UCSD-AML1 (cell line): ENCODE data around the gene PER3.

Experiments
- DNase-seq: peaks from one replicate; lab custom pipeline; 2025; ENCODE audit not compliant: unreplicated experiment; lab: John Stamatoyannopoulos, UW

PER3 gene

DNA sequence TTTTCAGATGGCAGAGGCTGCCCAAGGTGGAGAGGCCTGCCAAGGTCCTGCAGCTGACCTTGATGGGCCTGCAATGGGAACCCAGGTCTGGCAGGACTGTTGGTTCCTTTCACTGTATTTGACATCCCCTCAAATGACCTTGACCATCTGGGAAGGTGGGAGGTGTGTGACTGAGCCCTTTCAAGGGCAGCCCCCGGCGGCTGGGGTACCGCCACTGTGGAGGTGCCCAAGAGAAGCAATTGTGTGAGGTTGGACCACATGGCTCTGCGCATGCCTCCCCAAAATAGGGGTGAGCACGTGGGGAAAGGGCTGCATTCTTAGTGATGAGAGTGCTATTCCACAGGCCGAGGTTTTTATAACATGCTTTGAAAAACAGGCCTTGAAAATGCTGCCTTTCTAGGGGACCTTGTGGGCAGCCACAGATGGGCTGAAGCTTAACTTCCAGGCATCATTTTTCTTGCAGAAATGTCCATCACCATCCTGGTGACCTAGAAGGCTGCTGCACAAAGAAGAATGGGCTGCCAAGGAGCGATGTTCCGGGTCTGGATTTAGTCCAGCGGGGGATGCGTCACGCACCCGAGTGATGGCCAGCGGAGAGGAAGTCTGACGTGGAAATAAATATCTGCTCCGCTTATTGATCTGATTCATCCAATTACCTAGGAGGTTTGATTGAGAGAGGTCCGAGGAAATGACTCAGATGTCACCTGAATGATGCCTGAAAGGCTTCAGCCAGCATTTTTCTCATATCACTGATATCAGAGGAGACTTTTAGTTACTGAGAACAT lies 85.2 kb downstream of the PER3 start:
- no peak for DNase-seq

DNA sequence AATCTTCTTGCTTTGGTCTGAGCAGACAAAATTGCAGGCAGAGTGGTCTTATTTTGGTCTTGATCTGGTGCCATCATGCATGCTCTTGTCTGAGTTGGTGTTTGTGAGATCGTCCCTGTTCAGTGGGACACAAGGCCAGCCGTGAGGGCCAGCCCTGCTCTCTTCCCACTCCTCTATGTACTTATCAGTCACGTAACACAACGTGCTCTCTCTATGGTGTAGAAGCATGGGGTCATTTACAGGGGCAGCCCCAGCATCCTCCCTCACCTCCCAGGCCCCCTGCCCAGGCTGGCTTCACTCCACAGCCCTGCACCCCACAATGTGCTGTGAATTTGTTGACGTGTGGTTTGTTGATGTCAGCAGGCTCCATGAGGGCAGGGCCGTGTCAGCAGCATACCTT lies 87.0 kb downstream of the PER3 start:
- no peak for DNase-seq

DNA sequence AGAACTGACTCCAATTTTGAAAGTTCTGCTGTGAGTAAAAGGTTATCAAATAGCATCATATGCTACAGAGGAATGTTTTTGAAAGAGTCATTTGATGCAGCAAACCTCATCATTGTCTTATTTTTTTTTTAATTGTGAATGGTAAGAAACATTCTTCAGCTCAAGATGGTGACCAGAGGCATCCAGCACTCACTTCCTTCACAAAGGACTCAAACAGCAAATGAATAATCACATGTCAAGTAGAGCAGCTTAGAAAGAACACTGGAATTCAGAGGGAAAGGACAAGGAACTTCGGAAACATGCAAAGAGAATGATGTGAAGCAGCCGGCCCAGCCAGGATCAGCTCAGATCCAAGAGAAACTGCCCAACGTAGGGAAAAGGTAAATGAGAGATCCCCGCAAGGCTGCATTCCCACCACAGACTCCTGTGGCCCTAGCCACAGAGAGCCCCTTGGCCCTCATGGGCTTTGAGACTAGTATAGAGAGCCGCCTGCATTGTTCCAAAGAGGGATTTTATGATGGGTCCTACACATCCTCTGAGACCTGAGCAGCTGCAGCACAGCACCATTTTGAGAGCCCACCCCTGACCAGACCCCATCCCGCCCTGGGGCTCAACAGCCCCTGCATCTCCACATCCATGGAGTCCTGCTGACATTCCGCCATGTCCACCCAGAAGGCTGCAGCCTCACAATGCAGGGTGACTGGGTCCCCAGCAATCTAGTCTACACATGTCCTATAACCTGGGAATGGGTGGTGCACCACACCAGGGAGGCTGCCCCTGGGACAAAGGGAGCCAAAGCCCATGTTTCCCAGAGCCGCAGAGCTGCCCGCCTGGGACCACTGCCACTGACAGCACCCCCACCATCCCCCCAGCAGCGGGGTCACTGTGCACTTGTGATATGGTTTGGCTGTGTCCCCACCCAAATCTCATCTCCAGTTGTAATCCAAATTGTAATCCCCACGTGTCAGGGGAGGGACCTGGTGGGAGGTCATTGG lies 90.0 kb downstream of the PER3 start:
- no peak for DNase-seq

DNA sequence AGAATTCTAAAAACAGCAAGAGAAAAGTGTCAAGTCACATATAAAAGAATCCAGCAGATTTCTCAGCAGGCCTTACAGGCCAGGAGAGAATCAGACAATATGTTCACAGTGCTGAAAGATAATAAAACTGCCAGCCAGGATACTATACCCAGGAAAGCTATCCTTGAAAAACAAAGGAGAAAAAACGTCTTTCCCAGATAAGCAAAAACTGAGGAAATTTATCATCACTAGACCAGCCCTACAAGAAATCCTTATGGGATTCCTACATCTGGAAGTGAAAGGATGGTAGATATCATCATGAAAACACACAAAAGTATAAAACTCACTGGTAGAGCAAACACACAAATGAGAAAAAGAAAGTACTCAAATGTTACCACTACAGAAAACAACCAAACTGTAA lies 93.9 kb downstream of the PER3 start:
- no peak for DNase-seq

DNA sequence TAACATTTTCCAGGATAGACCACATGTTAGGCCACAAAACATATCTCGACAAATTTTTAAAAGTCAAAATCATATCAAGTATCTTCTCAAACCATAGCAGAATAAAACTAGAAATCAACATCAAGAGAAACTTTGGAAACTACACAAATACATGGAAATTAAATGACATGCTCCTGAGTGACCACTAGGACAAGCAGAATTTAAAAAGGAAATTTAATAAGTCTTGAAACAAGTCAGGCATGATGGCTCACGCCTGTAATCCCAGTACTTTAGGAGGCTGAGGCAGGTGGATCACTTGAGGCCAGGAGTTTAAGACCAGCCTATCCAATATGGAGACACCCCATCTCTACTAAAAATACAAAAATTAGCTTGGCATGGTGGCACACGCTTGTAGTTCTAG lies 95.1 kb downstream of the PER3 start:
- DNase-seq = no peak

DNA sequence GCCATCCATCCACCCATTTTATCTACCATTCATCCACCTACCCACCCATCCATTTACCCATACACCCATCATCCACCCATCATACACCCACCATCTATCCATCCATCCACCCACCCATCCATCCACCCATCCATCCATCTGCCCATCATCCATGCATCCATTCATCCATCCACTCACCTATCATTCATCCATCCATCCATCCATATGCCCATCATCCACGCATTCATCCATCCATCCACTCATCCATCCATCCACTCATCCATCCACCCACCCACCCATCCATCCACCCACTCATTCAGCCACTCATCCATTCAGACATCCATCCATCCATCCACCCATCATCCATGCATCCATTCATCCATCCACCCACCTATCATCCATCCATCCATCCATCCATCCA lies 100.7 kb downstream of the PER3 start:
- no peak for DNase-seq

DNA sequence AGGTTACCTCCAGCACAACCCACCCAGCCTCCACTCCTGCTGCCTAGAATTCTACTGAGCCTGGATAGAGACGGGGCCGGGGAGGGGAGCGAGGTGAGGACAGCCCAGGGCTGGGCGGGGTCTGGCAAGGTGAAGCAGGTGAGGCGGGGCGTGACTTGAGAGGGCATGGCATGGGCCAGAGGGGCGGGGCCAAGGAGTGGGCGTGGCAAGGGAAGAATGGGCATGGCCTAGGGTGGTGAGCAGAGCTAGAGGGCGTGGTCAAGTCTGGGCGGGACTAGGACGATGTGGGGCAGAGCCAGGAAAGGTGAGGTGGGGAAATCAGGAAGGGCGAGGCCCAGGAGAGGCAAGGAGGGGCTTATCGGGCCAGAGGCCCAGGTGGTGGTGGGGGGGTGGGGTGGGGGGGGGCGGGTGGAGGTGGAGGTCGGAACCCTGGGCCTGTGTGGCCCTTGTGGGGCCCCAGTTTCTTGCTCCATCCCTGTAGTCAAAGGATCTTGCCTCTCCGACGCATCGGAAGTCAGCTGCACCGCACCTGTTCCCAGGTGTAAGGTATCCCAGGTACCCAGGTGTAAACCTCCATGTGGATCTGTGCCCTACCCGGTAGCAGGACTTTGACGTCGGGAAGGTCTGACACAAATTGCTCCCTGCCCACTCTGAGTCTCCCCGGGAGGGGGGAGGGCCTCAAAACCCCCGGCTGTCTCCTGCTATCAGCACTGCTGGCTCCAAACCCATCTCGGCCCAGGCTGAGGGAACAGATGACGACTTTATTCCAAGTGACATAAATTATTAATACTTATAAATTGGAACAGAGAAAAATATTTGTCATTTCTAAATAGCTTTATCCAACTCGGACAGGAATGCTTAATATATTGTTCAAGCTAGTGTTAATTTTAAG lies 101.7 kb downstream of the PER3 start:
- no peak for DNase-seq

DNA sequence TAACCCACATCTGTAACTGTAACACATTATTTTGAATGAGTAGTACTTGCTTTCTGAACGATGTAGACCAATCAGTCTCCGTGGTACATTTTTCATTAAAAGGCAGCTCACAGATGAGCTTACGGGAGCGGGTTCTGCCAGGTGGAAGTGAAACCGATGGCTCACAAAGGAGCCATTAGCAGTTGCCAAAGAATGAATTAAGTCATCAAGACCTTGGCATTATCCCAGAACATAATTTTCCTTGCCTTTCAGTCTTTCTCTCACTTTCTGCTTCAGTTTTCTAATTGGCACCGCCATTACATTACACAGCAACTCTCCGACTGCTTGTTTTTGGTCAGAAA lies 102.3 kb downstream of the PER3 start:
- DNase-seq = no peak

DNA sequence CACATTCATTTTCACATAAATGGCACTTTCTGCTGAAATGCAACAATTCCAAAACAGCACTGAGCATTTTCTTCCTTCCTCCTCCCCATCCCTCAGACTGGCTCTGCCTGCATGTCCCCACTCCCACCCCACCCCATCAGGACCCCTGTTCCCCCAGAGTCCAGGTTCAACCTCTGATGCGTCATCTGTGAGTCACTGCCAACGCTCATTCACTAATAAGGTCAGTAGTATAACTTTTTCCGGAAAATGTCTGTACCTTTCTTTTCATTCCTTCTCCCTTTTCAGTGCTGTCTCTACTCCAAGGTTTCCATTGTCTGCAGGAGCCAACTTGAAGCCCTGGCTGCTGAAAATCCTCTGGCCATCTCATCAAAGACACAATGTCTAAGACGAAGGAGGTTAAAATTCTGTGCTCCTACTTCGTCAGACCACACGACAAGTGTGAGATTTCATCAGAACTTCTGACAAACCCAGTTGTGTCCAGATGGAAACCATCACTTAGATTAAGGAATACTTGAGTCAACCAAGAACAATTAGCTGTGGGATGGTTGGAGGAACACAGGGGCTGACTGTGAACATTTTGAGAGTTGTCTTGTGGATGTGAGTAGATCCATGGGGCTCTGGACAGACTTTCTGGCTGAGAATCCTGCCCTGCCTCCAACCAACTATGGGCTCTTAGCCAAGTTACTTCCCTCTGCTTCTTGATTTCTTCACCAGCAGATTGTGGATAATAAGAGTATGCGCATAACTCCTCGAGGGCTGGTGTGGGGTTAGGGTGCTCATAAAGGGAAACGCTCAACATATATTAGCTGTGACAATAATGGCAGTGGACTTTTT lies 104.4 kb downstream of the PER3 start:
- DNase-seq = no peak

DNA sequence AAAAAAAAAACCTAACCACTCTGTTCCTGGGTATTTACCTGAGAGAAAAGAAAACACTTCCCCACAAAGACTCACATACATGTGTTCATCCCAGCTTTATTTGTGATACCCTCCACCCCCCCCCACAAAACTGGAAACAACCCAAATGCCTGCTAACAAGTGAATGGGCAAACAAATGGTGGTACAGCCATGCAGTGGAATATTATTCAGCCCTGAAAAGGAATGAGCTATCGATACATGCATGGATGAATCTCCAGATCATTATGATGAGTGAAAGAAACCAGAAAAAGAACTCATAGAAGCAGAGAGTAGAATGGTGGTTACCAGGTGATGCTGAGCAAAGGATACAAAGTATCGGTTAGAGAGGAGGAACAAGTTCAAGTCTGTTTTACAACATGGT lies 106.8 kb downstream of the PER3 start:
- no peak for DNase-seq

DNA sequence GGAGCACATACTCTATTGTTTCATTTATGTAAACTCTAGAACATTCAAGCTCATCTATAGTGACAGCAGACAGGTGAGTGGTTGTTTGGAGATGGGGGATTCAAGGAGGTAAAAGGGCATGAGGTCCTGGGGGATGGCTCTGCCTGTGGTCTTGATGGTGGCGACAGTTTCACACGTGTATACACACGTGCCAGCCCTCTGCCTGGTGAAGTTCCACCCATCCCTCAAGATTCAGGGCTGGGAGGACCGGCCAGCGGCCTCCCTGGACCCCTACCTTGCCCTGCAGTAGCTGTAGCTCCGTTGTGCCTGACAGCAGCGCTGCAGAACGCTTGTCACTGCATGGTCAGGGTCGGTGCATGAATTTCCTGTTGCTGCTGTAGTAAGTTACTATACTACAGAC lies 107.7 kb downstream of the PER3 start:
- DNase-seq = no peak

DNA sequence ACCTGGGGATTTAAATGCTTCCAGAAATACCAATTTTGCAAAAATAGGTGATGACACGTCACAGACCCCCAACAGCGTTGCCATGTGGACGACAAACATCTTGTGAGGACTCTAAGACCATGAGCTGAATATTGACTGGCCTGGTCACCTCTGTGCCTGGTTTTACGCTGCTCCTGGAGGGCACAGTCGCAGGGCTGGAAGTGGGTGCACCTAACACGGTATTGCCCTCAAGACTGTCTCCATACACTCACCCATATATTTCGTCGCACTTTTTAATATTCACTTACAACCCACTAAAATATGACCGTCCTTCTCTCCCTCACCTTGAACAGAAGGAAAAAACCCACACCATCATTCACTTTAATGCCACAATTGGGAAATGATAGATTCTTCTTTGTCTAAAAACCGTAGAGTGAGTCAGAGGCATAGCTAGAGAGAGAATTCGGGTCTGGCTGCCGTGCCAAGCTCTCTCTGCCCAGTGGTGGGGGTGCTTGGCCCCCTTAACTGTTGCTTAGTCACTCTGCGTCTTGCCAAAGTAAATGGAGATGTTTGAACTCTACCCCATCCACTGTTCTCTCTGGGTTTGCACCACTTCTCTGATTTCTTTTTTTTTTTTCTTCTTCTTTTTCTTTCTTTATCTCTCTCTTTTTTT lies 109.6 kb downstream of the PER3 start:
- DNase-seq = no peak
